H9 (cell line): Measurements from ENCODE around the gene PPCDC. TPM values are rescaled to one million over a fixed set of nuclear protein-coding genes. Genes with fewer than 3 reads are reported as not detected.
A peak's percentile ranks its signal among the peaks of the same experiment; 100 is the strongest.

ENCODE experiments used
- DNase-seq: peaks from one replicate; pipeline ENCODE4 v3.0.0-alpha.2; 2017
- H2AFZ ChIP-seq: one replicate; pipeline ENCODE4 v1.6.1; 2013; ENCODE audit warnings: mild to moderate bottlenecking, low read length, control low read depth, moderate library complexity
- H2AK5ac ChIP-seq: 2 replicates; pipeline ENCODE4 v1.6.1; 2013; ENCODE audit warnings: low read length, control low read depth, mixed read lengths; ENCODE audit not compliant: insufficient read length
- H2BK120ac ChIP-seq: one replicate; pipeline ENCODE4 v1.6.1; 2013; ENCODE audit warnings: low read depth, mild to moderate bottlenecking, low read length, control low read depth, inconsistent platforms; ENCODE audit not compliant: poor library complexity, severe bottlenecking
- H2BK12ac ChIP-seq: 2 replicates; pipeline ENCODE4 v1.6.1; 2013; ENCODE audit warnings: low read length, control low read depth, mixed read lengths, low read depth; ENCODE audit not compliant: insufficient read length
- H2BK15ac ChIP-seq: 2 replicates; pipeline ENCODE4 v1.6.1; 2013; ENCODE audit warnings: low read depth, low read length, control low read depth
- H2BK20ac ChIP-seq: one replicate; pipeline ENCODE4 v1.6.1; 2013; ENCODE audit warnings: low read depth, mild to moderate bottlenecking, low read length, control low read depth, inconsistent platforms; ENCODE audit not compliant: poor library complexity, severe bottlenecking
- H2BK5ac ChIP-seq: 2 replicates; pipeline ENCODE4 v1.6.1; 2013; ENCODE audit warnings: low read length, control low read depth, mixed read lengths; ENCODE audit not compliant: insufficient read length
- H3K14ac ChIP-seq: 2 replicates; pipeline ENCODE4 v1.6.1; 2013; ENCODE audit warnings: low read length, control low read depth; ENCODE audit not compliant: insufficient read depth
- H3K18ac ChIP-seq: 2 replicates; pipeline ENCODE4 v1.6.1; 2013; ENCODE audit warnings: low read depth, mild to moderate bottlenecking, mixed read lengths, low read length, control low read depth; ENCODE audit not compliant: insufficient read length
- H3K23ac ChIP-seq: 2 replicates; pipeline ENCODE4 v1.6.1; 2013; ENCODE audit warnings: low read length, control low read depth, mixed read lengths, low read depth; ENCODE audit not compliant: insufficient read length
- H3K23me2 ChIP-seq: 2 replicates; pipeline ENCODE4 v1.6.1; 2013; ENCODE audit warnings: low read depth, mild to moderate bottlenecking, mixed read lengths, low read length, control low read depth; ENCODE audit not compliant: insufficient read length, poor library complexity, severe bottlenecking
- H3K27ac ChIP-seq: 2 replicates; pipeline ENCODE4 v1.5.1; 2013; ENCODE audit warnings: low read length, control low read depth, mixed read lengths, low read depth; ENCODE audit not compliant: insufficient read length
- H3K27me3 ChIP-seq: 2 replicates; pipeline ENCODE4 v1.6.1; 2013; ENCODE audit warnings: low read length, control low read depth, inconsistent platforms; ENCODE audit not compliant: insufficient read depth
- H3K4ac ChIP-seq: 2 replicates; pipeline ENCODE4 v1.6.1; 2013; ENCODE audit warnings: low read depth, mild to moderate bottlenecking, control low read depth, inconsistent platforms, low read length, moderate library complexity
- H3K4me1 ChIP-seq: 2 replicates; pipeline ENCODE4 v1.6.1; 2013; ENCODE audit warnings: low read length, control low read depth, inconsistent platforms; ENCODE audit not compliant: insufficient read depth
- H3K4me2 ChIP-seq: 2 replicates; pipeline ENCODE4 v1.6.1; 2013; ENCODE audit warnings: low read length, control low read depth, mixed read lengths; ENCODE audit not compliant: insufficient read length, insufficient read depth
- H3K56ac ChIP-seq: 2 replicates; pipeline ENCODE4 v1.6.1; 2013; ENCODE audit warnings: low read depth, mild to moderate bottlenecking, mixed read lengths, low read length, control low read depth; ENCODE audit not compliant: insufficient read length
- H3K79me1 ChIP-seq: 2 replicates; pipeline ENCODE4 v1.6.1; 2013; ENCODE audit warnings: low read depth, mild to moderate bottlenecking, moderate library complexity, low read length, control low read depth, inconsistent platforms; ENCODE audit not compliant: insufficient read depth, poor library complexity, severe bottlenecking
- H3K79me2 ChIP-seq: 2 replicates; pipeline ENCODE4 v1.6.1; 2013; ENCODE audit warnings: low read length, control low read depth, inconsistent platforms; ENCODE audit not compliant: insufficient read depth
- H3K9ac ChIP-seq: 2 replicates; pipeline ENCODE4 v1.6.1; 2013; ENCODE audit warnings: low read length, control low read depth, mixed read lengths; ENCODE audit not compliant: insufficient read length; ENCODE audit errors: extremely low read depth
- H3K9me3 ChIP-seq: one replicate; pipeline ENCODE4 v1.6.1; 2013; ENCODE audit warnings: low read depth, low read length, inconsistent platforms; ENCODE audit not compliant: control insufficient read depth
- H3T11ph ChIP-seq: one replicate; pipeline ENCODE4 v1.6.1; 2013; ENCODE audit warnings: mild to moderate bottlenecking, low read length, control low read depth, inconsistent platforms
- H4K20me1 ChIP-seq: one replicate; pipeline ENCODE4 v1.6.1; 2013; ENCODE audit not compliant: control insufficient read depth, insufficient read length, insufficient read depth
- H4K5ac ChIP-seq: 2 replicates; pipeline ENCODE4 v1.6.1; 2013; ENCODE audit warnings: low read depth, mild to moderate bottlenecking, mixed read lengths, low read length, control low read depth; ENCODE audit not compliant: insufficient read length
- H4K8ac ChIP-seq: replicated peaks from 2 replicates; pipeline ENCODE4 v1.6.1; 2013; ENCODE audit warnings: low read length, control low read depth, mixed read lengths, low read depth; ENCODE audit not compliant: insufficient read length
- H4K91ac ChIP-seq: 2 replicates; pipeline ENCODE4 v1.6.1; 2013; ENCODE audit warnings: low read depth, mild to moderate bottlenecking, moderate library complexity, mixed read lengths, low read length, control low read depth; ENCODE audit not compliant: insufficient read length
- H3K27ac Mint-ChIP-seq, 3 experiments: 2 replicates in 2 of 3; 3 replicates in 1 of 3; pipeline ENCODE4 v1.8.0; 2020 to 2021; ENCODE audit warnings: mixed read lengths in 3 of 3, mild to moderate bottlenecking in 1 of 3, moderate library complexity in 1 of 3
- H3K27me3 Mint-ChIP-seq: 2 replicates; pipeline ENCODE4 v1.8.0; 2021; ENCODE audit warnings: low read depth, mild to moderate bottlenecking, moderate library complexity, mixed read lengths
- H3K36me3 Mint-ChIP-seq, 3 experiments: 2 replicates in 2 of 3; 3 replicates in 1 of 3; pipeline ENCODE4 v1.8.0; 2020 to 2021; ENCODE audit warnings: low read depth in 3 of 3, mixed read lengths in 3 of 3; ENCODE audit not compliant: insufficient read depth in 1 of 3
- H3K4me1 Mint-ChIP-seq, 2 experiments: 2 replicates each; pipeline ENCODE4 v1.8.0; 2020; ENCODE audit warnings: mixed read lengths in 2 of 2
- H3K4me3 Mint-ChIP-seq, 2 experiments: 2 replicates in 1 of 2; 3 replicates in 1 of 2; pipeline ENCODE4 v1.8.0; 2020 to 2021; ENCODE audit warnings: mild to moderate bottlenecking in 2 of 2, mixed read lengths in 2 of 2, moderate library complexity in 1 of 2
- H3K9me3 Mint-ChIP-seq, 2 experiments: 2 replicates in 1 of 2; 3 replicates in 1 of 2; pipeline ENCODE4 v1.8.0; 2020; ENCODE audit warnings: mild to moderate bottlenecking in 2 of 2, mixed read lengths in 2 of 2, moderate library complexity in 1 of 2
- WGBS: extraction: QIAGEN DNeasy Blood & Tissue Kit; methylation state at CpG from one replicate; pipeline ENCODE4 v1.1.7; 2013; ENCODE audit warnings: missing lambda C conversion rate, low lambda C conversion rate, mixed read lengths; ENCODE audit not compliant: insufficient read length; ENCODE audit errors: extremely low coverage; 5-methylcytosine and 5-hydroxymethylcytosine counted together
- total RNA-seq: library from RNA; stranded (reverse); gene quantifications from 2 replicates; pipeline ENCODE4 v1.2.1, GENCODE V29; 2021
- TF ChIP-seq, protein P1 (sequence below): fragments of 200-600 bp; sonication (generic); conservative IDR thresholded peaks from 3 replicates; pipeline ENCODE4 v1.8.0; 2021; ENCODE audit warnings: antibody characterized with exemption, mild to moderate bottlenecking

The PPCDC gene
- total RNA-seq, 1 experiment from 2014 or later, result 17.6 TPM

DNA sequence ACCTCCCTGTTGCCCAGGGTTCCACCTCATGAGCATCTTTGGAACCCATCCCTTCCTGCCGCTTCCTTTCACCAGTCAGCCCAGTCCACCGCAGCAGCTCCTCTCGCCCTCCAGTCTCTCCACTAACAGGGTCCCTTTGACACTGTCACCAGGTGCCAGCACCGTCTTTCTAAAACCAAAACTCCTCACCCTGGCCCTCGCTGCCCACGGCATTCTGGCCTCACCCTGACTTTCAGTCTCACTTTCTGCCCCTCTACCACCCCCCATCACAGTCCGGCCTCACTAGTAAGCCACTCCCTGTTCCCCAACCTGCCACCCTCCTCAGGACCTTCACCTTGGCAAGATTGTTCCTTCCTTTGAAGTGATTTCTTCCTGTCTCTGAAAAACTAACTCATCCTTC, 4.2 kb downstream of the PPCDC start:
- peaks cover 26 to 41% of the 10 kb centered on the region in 2 experiments for H3K4me1 Mint-ChIP-seq
- TF ChIP-seq, protein P1, sequence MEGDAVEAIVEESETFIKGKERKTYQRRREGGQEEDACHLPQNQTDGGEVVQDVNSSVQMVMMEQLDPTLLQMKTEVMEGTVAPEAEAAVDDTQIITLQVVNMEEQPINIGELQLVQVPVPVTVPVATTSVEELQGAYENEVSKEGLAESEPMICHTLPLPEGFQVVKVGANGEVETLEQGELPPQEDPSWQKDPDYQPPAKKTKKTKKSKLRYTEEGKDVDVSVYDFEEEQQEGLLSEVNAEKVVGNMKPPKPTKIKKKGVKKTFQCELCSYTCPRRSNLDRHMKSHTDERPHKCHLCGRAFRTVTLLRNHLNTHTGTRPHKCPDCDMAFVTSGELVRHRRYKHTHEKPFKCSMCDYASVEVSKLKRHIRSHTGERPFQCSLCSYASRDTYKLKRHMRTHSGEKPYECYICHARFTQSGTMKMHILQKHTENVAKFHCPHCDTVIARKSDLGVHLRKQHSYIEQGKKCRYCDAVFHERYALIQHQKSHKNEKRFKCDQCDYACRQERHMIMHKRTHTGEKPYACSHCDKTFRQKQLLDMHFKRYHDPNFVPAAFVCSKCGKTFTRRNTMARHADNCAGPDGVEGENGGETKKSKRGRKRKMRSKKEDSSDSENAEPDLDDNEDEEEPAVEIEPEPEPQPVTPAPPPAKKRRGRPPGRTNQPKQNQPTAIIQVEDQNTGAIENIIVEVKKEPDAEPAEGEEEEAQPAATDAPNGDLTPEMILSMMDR, result no peak
- H3T11ph ChIP-seq, result no peak overlapping the region
- H2AK5ac ChIP-seq, result no peak overlapping the region
- no peak for DNase-seq
- H2AFZ ChIP-seq, result no peak overlapping the region
- no peak overlapping the region for H4K91ac ChIP-seq
- H3K4me2 ChIP-seq, result no peak overlapping the region
- no peak overlapping the region for H2BK15ac ChIP-seq
- peak overlapping the region in 1 of 2 experiments; percentile 47; a peak in 2 of 5 replicates for H3K4me3 Mint-ChIP-seq
- no peaks in the 10 kb centered on the region for H3K27me3 ChIP-seq
- peaks cover 11 to 18% (median 16%) of the 10 kb centered on the region in 3 experiments; a peak in 5 of 7 replicates for H3K36me3 Mint-ChIP-seq
- no peak overlapping the region for H3K23ac ChIP-seq
- H2BK12ac ChIP-seq, result no peak overlapping the region
- H4K8ac ChIP-seq, result no peak overlapping the region
- H3K56ac ChIP-seq, result no peak overlapping the region
- H3K9ac ChIP-seq, result no peak overlapping the region
- H3K79me1 ChIP-seq, result no peaks in the 10 kb centered on the region
- H3K4me1 ChIP-seq, result 0 out of 2 replicates have a peak, but pooled peaks cover 3% of the 10 kb centered on the region
- H3K9me3 Mint-ChIP-seq, result no peaks in the 10 kb centered on the region
- H3K27ac ChIP-seq, result no peak overlapping the region
- H4K5ac ChIP-seq, result no peak overlapping the region
- H3K79me2 ChIP-seq, result no peaks in the 10 kb centered on the region; the same call in 1 of the 2 replicates
- WGBS, result no CpG with 5 or more reads among the region's 7 CpGs
- no peak overlapping the region for H2BK120ac ChIP-seq
- H3K27me3 Mint-ChIP-seq, result no peaks in the 10 kb centered on the region
- no peaks in the 10 kb centered on the region for H3K23me2 ChIP-seq
- H3K9me3 ChIP-seq, result no peaks in the 10 kb centered on the region
- peak overlapping the region in 2 of 3 experiments; percentile 27 to 81; a peak in 3 of 7 replicates for H3K27ac Mint-ChIP-seq
- no peak overlapping the region for H3K4ac ChIP-seq
- H2BK20ac ChIP-seq, result no peak overlapping the region
- no peak overlapping the region for H3K18ac ChIP-seq
- H3K14ac ChIP-seq, result no peak overlapping the region
- H2BK5ac ChIP-seq, result no peak overlapping the region
- H4K20me1 ChIP-seq, result no peaks in the 10 kb centered on the region
